ENCODE measurements around the gene FERMT2. TPM values are rescaled to one million over a fixed set of nuclear protein-coding genes. Genes with fewer than 3 reads are reported as not detected.
"Not testable (repeated sequence)": the region's sequence is repeated elsewhere in the genome, so short reads cannot be mapped to it uniquely, and the experiment has no call there.

The FERMT2 gene
- total RNA-seq, 1 donor from 2014 or later = 95.0 TPM

DNA sequence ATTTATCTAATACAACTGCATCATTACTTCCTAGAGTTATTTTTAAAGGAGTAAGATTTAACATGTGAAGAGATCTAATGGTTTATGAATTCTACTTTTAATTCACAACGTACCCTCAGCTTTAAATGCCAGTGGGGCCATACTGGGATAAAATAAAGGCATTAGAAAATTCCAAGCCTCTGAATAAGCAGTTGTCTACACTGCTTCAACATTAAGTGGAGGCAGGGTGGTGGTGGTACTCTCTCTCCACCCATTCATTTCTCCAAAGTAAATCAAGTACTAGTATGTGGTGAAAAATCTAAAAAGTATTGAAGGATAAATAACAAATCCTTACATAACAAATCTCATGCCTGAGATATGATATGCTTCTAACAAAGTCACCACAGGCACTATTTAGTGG is 52.4 kb downstream of the FERMT2 start:
- DNase-seq = no peak

- no peak for DNase-seq
Observed at GRCh38 chr14:52895000-52895399, 55.9 kb downstream of the FERMT2 start.

DNA sequence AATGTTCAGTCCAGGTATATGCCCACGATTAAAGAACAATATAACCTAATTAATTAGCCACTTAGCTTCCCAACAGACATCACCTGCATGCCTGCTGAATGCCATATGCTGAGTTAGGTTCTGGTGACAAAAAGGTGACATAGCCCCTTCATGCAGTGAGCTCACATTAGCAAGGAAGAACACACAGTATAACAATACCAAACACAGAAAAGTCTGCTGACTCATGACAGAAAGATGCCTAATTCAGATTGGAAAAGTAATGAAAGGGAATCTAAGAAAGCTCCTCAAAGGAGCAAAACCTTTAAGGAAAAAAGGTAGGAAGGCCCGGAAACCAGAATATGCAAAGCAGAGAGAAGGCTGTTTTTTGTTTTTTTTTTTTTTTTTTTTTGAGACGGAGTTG is 59.0 kb downstream of the FERMT2 start:
- no peak for DNase-seq

- no peak for DNase-seq
Observed at GRCh38 chr14:52888839-52889838, 61.7 kb downstream of the FERMT2 start.

GRCh38 chr14:52888159-52888558 is 62.7 kb downstream of the FERMT2 start:
- no peak for DNase-seq

DNA sequence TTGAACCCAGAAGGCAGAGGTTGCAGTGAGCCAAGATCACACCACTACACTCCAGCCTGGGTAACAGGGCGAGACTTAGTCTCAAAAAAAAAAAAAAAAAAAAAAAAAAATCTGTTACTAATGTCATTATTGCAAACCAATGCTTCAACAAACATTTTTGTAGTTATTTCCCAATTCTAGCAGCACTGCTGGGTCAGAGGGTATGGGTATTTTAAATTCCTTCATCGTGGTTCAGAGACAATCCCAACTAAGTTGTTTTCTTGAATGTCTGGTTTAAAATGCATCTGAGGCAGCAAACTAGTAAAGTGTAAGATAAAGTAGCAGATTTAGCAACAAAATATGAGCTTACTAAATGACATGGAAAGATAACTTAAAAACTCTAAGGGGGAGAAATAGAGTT is 65.6 kb downstream of the FERMT2 start:
- DNase-seq = no peak

GRCh38 chr14:52883658-52884057 is 67.2 kb downstream of the FERMT2 start:
- DNase-seq = no peak

GRCh38 chr14:52882824-52883223 is 68.0 kb downstream of the FERMT2 start:
- DNase-seq = no peak

DNA sequence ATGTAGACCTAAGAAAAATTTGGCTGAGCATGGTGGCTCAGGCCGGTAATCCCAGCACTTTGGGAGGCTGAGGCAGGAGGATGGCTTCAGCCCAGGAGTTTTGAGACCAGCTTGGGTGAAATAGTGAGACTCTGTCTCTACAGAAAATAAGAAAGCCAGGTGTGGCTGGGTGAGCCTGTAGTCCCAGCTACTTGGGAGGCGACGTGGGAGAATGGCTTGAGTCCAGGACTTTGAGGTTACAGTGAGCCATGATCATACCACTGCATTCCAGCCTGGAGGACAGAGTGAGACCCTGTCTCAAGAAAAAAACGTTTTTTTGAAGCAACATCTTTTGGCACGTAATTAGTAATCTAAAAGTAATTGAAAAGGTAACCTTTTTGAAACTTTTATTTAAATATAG is 70.9 kb downstream of the FERMT2 start:
- DNase-seq = no peak

DNA sequence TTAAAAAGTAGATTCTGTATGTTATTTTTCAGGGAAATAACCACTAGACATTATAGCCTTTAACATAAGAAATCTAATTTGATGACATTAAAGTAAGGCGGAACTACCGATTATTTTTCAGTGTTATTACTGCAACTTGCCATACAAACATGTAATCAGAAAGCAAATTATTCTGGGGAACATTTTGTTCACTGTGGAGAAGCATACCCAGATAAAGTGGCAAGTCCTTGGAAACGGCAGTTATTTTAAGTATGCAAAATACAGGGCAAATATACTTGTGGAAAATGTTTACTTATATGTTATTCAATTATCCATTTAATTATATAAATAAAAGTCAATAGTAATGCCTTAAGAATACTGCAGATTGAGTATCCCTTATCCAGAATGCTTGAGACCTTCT is 71.9 kb downstream of the FERMT2 start:
- DNase-seq = no peak

DNA sequence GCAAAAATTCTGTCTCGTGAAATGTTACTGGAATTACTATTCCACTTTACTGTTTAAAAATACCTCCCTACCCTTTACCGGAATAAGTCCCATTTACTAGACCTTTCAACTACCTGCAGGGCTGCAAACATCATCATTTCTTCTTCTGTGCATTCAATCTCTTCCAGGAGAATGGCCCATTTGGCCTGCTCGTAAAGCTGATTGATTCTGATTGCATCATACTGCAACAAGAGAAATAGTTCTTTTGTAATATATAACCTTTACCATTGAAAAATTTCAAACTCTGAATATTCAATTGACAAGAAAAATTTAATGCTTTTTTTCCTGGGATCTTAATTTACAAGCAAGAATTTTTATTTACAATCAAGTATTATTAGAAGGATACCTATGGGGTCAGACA is 72.4 kb downstream of the FERMT2 start:
- DNase-seq = no peak

DNA sequence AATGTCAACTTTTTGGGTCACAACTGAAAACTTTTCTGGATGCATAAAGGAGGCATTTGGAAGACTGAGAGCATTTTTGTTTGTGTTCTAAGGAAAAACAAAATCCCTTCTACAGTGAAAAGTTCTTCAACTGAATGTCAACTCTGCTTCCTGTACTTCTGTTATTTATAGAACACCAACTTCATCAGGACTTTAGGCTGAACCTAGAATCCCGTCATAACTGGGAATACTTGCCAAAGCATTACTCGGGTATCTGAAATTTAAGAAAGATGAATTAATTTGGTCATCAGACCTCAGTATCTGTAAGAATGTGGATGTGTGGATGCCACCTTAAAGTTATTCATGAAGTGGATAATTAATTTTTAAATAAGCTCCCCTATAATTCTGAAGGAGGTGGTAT is 73.2 kb downstream of the FERMT2 start:
- no peak for DNase-seq

DNA sequence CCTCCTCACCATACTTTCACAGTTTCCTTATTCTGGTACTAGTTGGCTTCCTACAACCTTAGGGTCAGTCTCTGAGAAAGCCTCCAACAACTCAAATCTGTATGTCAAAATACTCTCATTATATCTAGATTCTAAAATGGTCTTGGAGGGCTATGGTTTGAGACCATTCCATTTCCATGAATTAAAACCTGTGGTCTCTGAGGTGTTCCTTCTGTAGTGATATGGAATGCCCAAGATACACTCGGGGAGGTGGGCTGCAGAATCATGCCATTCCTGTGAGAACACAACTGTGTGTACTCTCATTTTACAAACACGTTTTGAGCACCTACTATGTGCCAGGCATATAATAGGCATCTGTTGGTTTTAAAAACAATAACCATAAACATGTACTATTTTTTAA is 74.0 kb downstream of the FERMT2 start:
- DNase-seq = no peak

GRCh38 chr14:52876311-52876710 is 74.5 kb downstream of the FERMT2 start:
- DNase-seq = no peak

- DNase-seq = no peak
Observed at GRCh38 chr14:52875707-52876106, 75.1 kb downstream of the FERMT2 start.

- DNase-seq = no peak
Observed at GRCh38 chr14:52874389-52874788, 76.5 kb downstream of the FERMT2 start.

- no peak for DNase-seq
Observed at GRCh38 chr14:52873694-52874093, 77.2 kb downstream of the FERMT2 start.

GRCh38 chr14:52873065-52873464 is 77.8 kb downstream of the FERMT2 start:
- DNase-seq = no peak

DNA sequence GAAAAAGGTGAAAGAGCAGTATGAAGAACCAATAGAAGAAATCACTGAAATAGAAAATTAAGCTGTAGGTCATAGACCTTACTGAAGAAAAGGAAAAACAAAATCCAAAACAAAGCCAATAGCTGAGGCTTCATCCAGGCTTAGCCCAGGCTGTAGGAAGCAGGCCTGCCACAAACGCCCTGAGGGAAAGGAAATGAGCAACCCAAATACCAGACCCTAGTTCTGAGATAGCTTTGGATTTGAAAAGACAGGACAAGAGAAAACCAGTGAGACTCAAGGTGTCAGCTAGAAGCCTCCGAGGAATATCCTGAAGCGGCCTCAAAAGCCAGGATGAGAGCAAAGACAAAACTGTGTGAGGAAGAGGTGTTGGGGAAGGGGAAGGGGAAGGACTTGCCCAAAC is 79.2 kb downstream of the FERMT2 start:
- DNase-seq = no peak

DNA sequence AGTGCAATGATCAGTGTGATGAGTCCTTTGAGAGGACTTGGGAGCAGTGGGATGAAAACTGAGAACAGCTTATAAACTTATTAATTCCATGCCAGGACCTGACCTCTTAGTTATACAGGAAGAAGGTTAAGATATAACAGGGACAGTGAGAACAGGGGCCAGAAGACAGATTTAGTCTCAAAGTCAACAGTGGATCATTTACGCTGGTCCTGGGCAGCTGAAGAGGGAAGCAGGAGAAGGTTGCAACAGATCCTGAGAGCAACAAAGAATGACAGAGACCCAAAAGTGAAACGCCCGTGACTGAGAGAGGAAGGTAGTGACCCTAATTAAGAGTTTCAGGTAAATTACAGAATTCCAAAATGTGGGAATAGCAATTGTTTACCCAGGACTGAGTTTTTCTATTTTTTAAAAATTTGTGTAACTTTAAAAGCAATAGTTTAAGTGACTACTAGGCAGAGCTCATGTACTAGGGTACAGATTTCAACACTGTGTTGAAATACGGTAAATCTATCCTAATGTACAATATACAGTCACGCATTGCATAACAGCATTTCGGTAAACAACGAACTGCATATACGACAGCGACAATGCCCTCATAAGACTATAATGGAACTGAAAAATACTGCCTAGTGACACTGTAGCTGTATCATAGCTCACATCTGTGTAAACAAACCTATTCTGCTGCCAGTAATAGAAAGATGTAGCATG is 81.8 kb downstream of the FERMT2 start:
- no peak for DNase-seq

DNA sequence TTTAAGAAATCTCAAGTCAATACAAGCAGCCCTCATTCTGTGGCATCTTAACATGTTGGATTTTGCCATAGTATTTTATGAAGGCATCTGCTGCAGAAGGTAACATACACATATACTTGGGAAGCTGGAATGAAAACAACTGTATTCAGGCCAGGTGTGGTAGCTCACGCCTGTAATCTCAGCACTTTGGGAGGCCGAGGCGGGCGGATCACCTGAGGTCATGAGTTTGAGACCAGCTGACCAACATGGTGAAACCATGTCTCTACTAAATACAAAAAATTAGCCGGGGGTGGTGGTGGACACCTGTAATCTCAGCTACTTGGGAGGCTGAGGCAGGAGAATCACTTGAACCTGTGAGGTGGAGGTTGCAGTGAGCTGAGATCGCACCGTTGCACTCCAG is 86.0 kb downstream of the FERMT2 start:
- not testable (repeated sequence) for DNase-seq

DNA sequence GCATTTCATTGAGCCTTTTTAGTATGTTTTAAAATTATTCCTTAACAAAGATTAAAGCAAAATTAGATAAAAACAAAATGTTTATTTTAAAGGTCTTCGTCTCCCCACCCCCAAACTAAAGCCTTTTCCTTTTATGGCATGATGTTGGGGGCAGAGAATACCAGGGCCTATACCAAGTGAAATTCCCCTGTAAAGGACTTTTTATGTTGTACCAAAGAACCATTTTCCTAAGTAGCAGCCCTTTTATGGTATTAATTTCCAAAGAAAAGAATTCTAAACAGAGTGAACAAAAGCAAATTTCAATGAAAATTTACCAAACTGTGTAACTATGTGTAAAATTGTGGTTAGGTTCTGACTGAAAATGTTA is 87.5 kb downstream of the FERMT2 start:
- DNase-seq = no peak

DNA sequence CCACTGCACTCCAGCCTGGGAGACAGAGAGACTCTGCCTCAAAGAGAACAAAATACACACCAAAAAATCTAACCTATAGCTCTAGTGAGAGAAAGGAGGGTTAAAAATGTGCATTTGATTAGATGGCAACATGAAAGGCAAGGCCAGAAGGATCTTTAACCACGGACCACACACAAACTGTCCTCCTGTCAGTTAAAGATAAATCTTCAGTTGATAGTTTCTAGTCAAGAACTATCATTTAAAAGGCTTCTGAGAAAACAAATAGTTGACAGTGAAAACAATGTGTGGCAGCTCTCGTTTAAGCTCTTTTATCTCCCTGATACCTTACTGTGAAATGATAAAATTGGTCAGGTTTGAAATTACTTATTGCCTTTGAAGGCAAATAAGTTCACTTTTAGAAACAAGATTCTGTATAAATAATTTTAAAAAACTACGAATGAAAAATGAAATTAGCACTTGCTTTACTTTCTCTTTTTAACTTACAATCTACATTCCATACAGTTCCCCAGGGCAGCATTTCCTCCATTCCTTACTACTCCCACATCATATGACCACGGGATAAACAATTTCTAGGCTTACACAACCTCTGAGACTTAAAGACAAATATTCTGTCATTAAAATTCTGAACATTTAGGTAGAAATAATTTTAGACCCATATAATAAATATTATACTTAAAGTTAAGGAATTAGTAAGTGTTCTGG is 88.1 kb downstream of the FERMT2 start:
- DNase-seq = peak; percentile 13
